Measurements from ENCODE around the gene PPP1R11.
"Not testable (repeated sequence)": the region's sequence is repeated elsewhere in the genome, so short reads cannot be mapped to it uniquely, and the experiment has no call there.

PPP1R11 gene

GRCh38 chr6:30100154-30100553, 33.2 kb downstream of the PPP1R11 start:
- no peak for DNase-seq

GRCh38 chr6:30100585-30101443, 33.8 kb downstream of the PPP1R11 start:
- DNase-seq: no peak

GRCh38 chr6:30101444-30102413, 34.7 kb downstream of the PPP1R11 start:
- DNase-seq: no peak

GRCh38 chr6:30102414-30102969, 35.5 kb downstream of the PPP1R11 start:
- no peak for DNase-seq

GRCh38 chr6:30102970-30103871, 36.2 kb downstream of the PPP1R11 start:
- DNase-seq: no peak

- DNase-seq: no peak
These were observed 36.8 kb downstream of the PPP1R11 start for GRCh38 chr6:30103872-30104179.

- DNase-seq: no peak
These were observed 37.7 kb downstream of the PPP1R11 start for GRCh38 chr6:30104661-30105060.

GRCh38 chr6:30111266-30111856, 44.4 kb downstream of the PPP1R11 start:
- no peak for DNase-seq

- no peak for DNase-seq
These were observed 45.5 kb downstream of the PPP1R11 start for GRCh38 chr6:30112402-30112994.

- DNase-seq: no peak
These were observed 46.2 kb downstream of the PPP1R11 start, which contains the start of gene TRIM31 for GRCh38 chr6:30113003-30113759. Gene TRIM31, minus strand, starts transcription at chr6:30113090. Its CDS starts 285 bp downstream, at chr6:30112805.

GRCh38 chr6:30113841-30114240, 46.8 kb downstream of the PPP1R11 start:
- no peak for DNase-seq

- no peak for DNase-seq
These were observed 49.7 kb downstream of the PPP1R11 start for GRCh38 chr6:30116724-30117123.

GRCh38 chr6:30118691-30119090, 51.7 kb downstream of the PPP1R11 start:
- not testable (repeated sequence) for DNase-seq
